H1 (cell line): ENCODE data around the gene ATG16L2. TPM values are rescaled to one million over a fixed set of nuclear protein-coding genes. Genes with fewer than 3 reads are reported as not detected.

ENCODE experiments used
- CTCF ChIA-PET: fragments of 300-600 bp; sonication (Branson Sonifier 250); formaldehyde crosslinking; loops from one replicate; lab custom pipeline; 2021; ENCODE audit not compliant: partially characterized antibody; lab: Charles Lee
- POLR2A ChIA-PET: fragments of 300-600 bp; sonication (Branson Sonifier 250); formaldehyde crosslinking; loops from one replicate; lab custom pipeline; 2021; ENCODE audit warnings: inconsistent platforms; ENCODE audit not compliant: partially characterized antibody; lab: Charles Lee
- DNase-seq, 2 experiments: peaks; one replicate each; pipeline versions ENCODE4 v3.0.0 to v3.0.0-alpha.2; 2010 to 2022; ENCODE audit warnings: low spot score in 2 of 2, low read depth in 1 of 2, mixed read lengths in 1 of 2
- FAIRE-seq: peaks from 2 replicates; lab custom pipeline; 2011; peaks lifted over from hg19 to GRCh38; lab: Jason Lieb, UNC
- H2AFZ ChIP-seq: 2 replicates; pipeline ENCODE4 v1.8.1; 2012; ENCODE audit warnings: low read length, inconsistent platforms
- H2AK5ac ChIP-seq: 2 replicates; pipeline ENCODE4 v1.6.1; 2013; ENCODE audit warnings: low read depth, low read length
- H2BK120ac ChIP-seq: replicated peaks from 2 replicates; pipeline ENCODE3; 2013; ENCODE audit warnings: low read depth, low read length, inconsistent platforms
- H2BK12ac ChIP-seq: 2 replicates; pipeline ENCODE4 v1.6.1; 2013; ENCODE audit warnings: low read depth, low read length
- H2BK15ac ChIP-seq: 2 replicates; pipeline ENCODE4 v1.6.1; 2013; ENCODE audit warnings: low read length
- H2BK20ac ChIP-seq: 2 replicates; pipeline ENCODE4 v1.6.1; 2013; ENCODE audit warnings: low read length
- H2BK5ac ChIP-seq: 2 replicates; pipeline ENCODE4 v1.6.1; 2013; ENCODE audit warnings: low read depth, low read length
- H3K14ac ChIP-seq: 2 replicates; pipeline ENCODE4 v1.6.1; 2013; ENCODE audit warnings: inconsistent platforms; ENCODE audit not compliant: insufficient read length
- H3K18ac ChIP-seq: 2 replicates; pipeline ENCODE4 v1.6.1; 2013; ENCODE audit warnings: low read length; ENCODE audit errors: extremely low read depth
- H3K23ac ChIP-seq: 2 replicates; pipeline ENCODE4 v1.6.1; 2013; ENCODE audit warnings: inconsistent platforms; ENCODE audit not compliant: insufficient read length
- H3K23me2 ChIP-seq: 2 replicates; pipeline ENCODE4 v1.6.1; 2013; ENCODE audit warnings: low read depth, low read length
- H3K27ac ChIP-seq: 2 replicates; pipeline ENCODE4 v1.6.1; 2011; ENCODE audit warnings: low read depth, low read length, inconsistent platforms
- H3K27me3 ChIP-seq, 4 experiments: replicated peaks in 1 of 4; 1 replicate in 1 of 4; 2 replicates in 3 of 4; pipeline versions ENCODE4 v1.6.1 to v1.8.1; 2011 to 2013; ENCODE audit warnings: low read length in 3 of 4, mild to moderate bottlenecking in 3 of 4, inconsistent platforms in 2 of 4, mixed read lengths in 2 of 4, moderate library complexity in 1 of 4; ENCODE audit not compliant: control insufficient read depth in 3 of 4, insufficient read depth in 3 of 4; ENCODE audit errors: extremely low read depth in 1 of 4
- H3K36me3 ChIP-seq, 4 experiments: 2 replicates each; pipeline versions ENCODE4 v1.6.1 to v1.8.1; 2011 to 2013; ENCODE audit warnings: mild to moderate bottlenecking in 4 of 4, low read length in 3 of 4, moderate library complexity in 2 of 4, control low read depth in 1 of 4, inconsistent platforms in 1 of 4; ENCODE audit not compliant: insufficient read depth in 4 of 4, control insufficient read depth in 2 of 4
- H3K4ac ChIP-seq: replicated peaks from 2 replicates; pipeline ENCODE3; 2013; ENCODE audit warnings: low read length, low read depth, mixed read lengths, inconsistent platforms; ENCODE audit not compliant: insufficient read length
- H3K4me1 ChIP-seq, 4 experiments: replicated peaks in 1 of 4; 1 replicate in 1 of 4; 2 replicates in 3 of 4; pipeline versions ENCODE4 v1.6.1 to v1.8.1; 2011 to 2013; ENCODE audit warnings: low read length in 3 of 4, inconsistent platforms in 2 of 4, mixed read lengths in 1 of 4; ENCODE audit not compliant: insufficient read depth in 4 of 4, control insufficient read depth in 3 of 4
- H3K4me2 ChIP-seq, 2 experiments: 2 replicates each; pipeline versions ENCODE4 v1.6.1 to v1.8.1; 2011 to 2013; ENCODE audit warnings: low read depth in 2 of 2, low read length in 2 of 2, control low read depth in 1 of 2, inconsistent platforms in 1 of 2, mild to moderate bottlenecking in 1 of 2; ENCODE audit not compliant: insufficient read depth in 1 of 2
- H3K4me3 ChIP-seq, 4 experiments: fragments of 200-600, 300-600 bp in 1 of 4; sonication (generic), shearing (Covaris generic), sonication (Bioruptor Twin) in 1 of 4; 2 replicates each; pipeline versions ENCODE4 v1.5.1 to v1.8.1; 2011 to 2016; ENCODE audit warnings: low read length in 4 of 4, low read depth in 3 of 4, control low read depth in 2 of 4, inconsistent platforms in 2 of 4, mild to moderate bottlenecking in 2 of 4, mixed read lengths in 1 of 4, moderate library complexity in 1 of 4; ENCODE audit not compliant: insufficient read depth in 2 of 4; ENCODE audit errors: extremely low read depth in 1 of 4
- H3K56ac ChIP-seq: replicated peaks from 2 replicates; pipeline ENCODE3; 2013; ENCODE audit warnings: low read depth, mild to moderate bottlenecking, mixed read lengths, low read length, inconsistent platforms; ENCODE audit not compliant: insufficient read length
- H3K79me1 ChIP-seq: 2 replicates; pipeline ENCODE4 v1.6.1; 2013; ENCODE audit warnings: low read depth, low read length, control low read depth
- H3K79me2 ChIP-seq, 2 experiments: 2 replicates each; pipeline versions ENCODE4 v1.6.1 to v1.8.1; 2012 to 2013; ENCODE audit warnings: low read length in 2 of 2, mild to moderate bottlenecking in 2 of 2, inconsistent platforms in 1 of 2; ENCODE audit not compliant: insufficient read depth in 2 of 2, control insufficient read depth in 1 of 2
- H3K9ac ChIP-seq, 4 experiments: replicated peaks in 1 of 4; 1 replicate in 1 of 4; 2 replicates in 3 of 4; pipeline versions ENCODE4 v1.6.1 to v1.8.1; 2011 to 2013; ENCODE audit warnings: low read depth in 3 of 4, low read length in 3 of 4, control low read depth in 2 of 4, mild to moderate bottlenecking in 2 of 4, moderate library complexity in 2 of 4, inconsistent platforms in 1 of 4; ENCODE audit errors: extremely low read depth in 1 of 4
- H3K9me3 ChIP-seq, 2 experiments: 2 replicates each; pipeline versions ENCODE4 v1.6.1 to v1.8.1; 2012 to 2013; ENCODE audit warnings: mild to moderate bottlenecking in 2 of 2, moderate library complexity in 2 of 2, control low read depth in 1 of 2, inconsistent platforms in 1 of 2, low read depth in 1 of 2, low read length in 1 of 2, mixed read lengths in 1 of 2; ENCODE audit not compliant: insufficient read depth in 2 of 2
- H4K20me1 ChIP-seq, 2 experiments: replicated peaks in 1 of 2; 2 replicates each; pipeline versions ENCODE3 to v1.8.1; 2011 to 2013; ENCODE audit warnings: inconsistent platforms in 2 of 2, low read length in 2 of 2, mild to moderate bottlenecking in 1 of 2; ENCODE audit not compliant: insufficient read depth in 2 of 2, control insufficient read depth in 1 of 2
- H4K5ac ChIP-seq: 2 replicates; pipeline ENCODE4 v1.6.1; 2013; ENCODE audit warnings: low read length, low read depth, mixed read lengths, inconsistent platforms; ENCODE audit not compliant: insufficient read length
- H4K8ac ChIP-seq: 2 replicates; pipeline ENCODE4 v1.8.0; 2013; ENCODE audit warnings: mild to moderate bottlenecking, moderate library complexity, low read length, inconsistent platforms; ENCODE audit not compliant: insufficient read depth; ENCODE audit errors: extremely low read depth
- H4K91ac ChIP-seq: replicated peaks from 2 replicates; pipeline ENCODE3; 2013; ENCODE audit warnings: low read length, mixed read lengths, inconsistent platforms; ENCODE audit not compliant: insufficient read length
- BRCA1 ChIP-seq: IDR thresholded peaks from 2 replicates; pipeline ENCODE4 v1.6.1; 2012; ENCODE audit warnings: low read depth, low read length, improper control_type of control experiment
- CHD1 ChIP-seq: IDR thresholded peaks from 2 replicates; pipeline ENCODE4 v1.6.1; 2012; ENCODE audit warnings: low read depth, low read length, improper control_type of control experiment
- WGBS, 2 experiments: shearing (Covaris generic) in 1 of 2; methylation state at CpG; one replicate each; pipeline versions ENCODE4 v1.1.6 to v1.1.7; 2013 to 2015; ENCODE audit warnings: low lambda C conversion rate in 2 of 2, mixed read lengths in 2 of 2, inconsistent platforms in 1 of 2, low coverage in 1 of 2, missing lambda C conversion rate in 1 of 2; ENCODE audit not compliant: insufficient replicate concordance in 2 of 2, insufficient coverage in 1 of 2, insufficient read length in 1 of 2; ENCODE audit errors: extremely low coverage in 1 of 2, missing lambda C conversion rate in 1 of 2; 5-methylcytosine and 5-hydroxymethylcytosine counted together
- polyA plus RNA-seq, 7 experiments: library from polyadenylated mRNA; depleted of rRNA in 3 of 7; stranded (reverse) in 5 of 7; unstranded in 2 of 7; fragments of >200 nt in 5 of 7; fragments of 200-250 nt in 2 of 7; gene quantifications; 1 replicate in 5 of 7; 2 replicates in 1 of 7; 4 replicates in 1 of 7; pipeline versions ENCODE4 v1.2.1 to v1.2.3, GENCODE V29; 2011 to 2013; ENCODE audit warnings: missing spikeins in 2 of 7, mixed read lengths in 2 of 7
- total RNA-seq: library from RNA; stranded (reverse); fragmentation: NEBNext Ultra II Directional; extraction: Animal tissue kit (Norgen Biotek cat#: 25700); gene quantifications from 2 replicates; pipeline ENCODE4 v1.2.1, GENCODE V29; 2021
- TF ChIP-seq, protein P1 (sequence below), 3 experiments: IDR thresholded peaks; 1 replicate in 2 of 3; 2 replicates in 1 of 3; pipeline versions ENCODE4 v1.5.1 to v1.6.1; 2011; ENCODE audit warnings: low read length in 3 of 3, mild to moderate bottlenecking in 3 of 3, inconsistent platforms in 2 of 3, low read depth in 1 of 3, moderate library complexity in 1 of 3; ENCODE audit not compliant: insufficient read depth in 1 of 3; ENCODE audit errors: control extremely low read depth in 1 of 3

The ATG16L2 gene
- total and polyA plus RNA-seq, 2 of the 8 experiments (the other 6 are each of a cell fraction or from before 2014, with no cell fraction given), result 11.0 to 18.5 TPM

GRCh38 chr11:72842653-72843330 is 28.6 kb downstream of the ATG16L2 start:
- H3K9me3 ChIP-seq, result no peaks in the 10 kb centered on the region
- H2BK120ac ChIP-seq, result no peak overlapping the region
- no peak overlapping the region for H2BK20ac ChIP-seq
- no peak overlapping the region for H4K8ac ChIP-seq
- H3K23ac ChIP-seq, result no peak overlapping the region
- no peak overlapping the region for H2BK5ac ChIP-seq
- no peak overlapping the region for H3K4me3 ChIP-seq
- H3K18ac ChIP-seq, result no peak overlapping the region
- H4K20me1 ChIP-seq, result no peaks in the 10 kb centered on the region
- no peak overlapping the region for H3K4ac ChIP-seq
- H3K14ac ChIP-seq, result no peak overlapping the region
- CTCF ChIA-PET, result interaction anchor here (2.7 kb wide), 1 partner anchor 11 kb away, joined by 34 read pairs; no protein-coding TSS in a partner anchor
- H3K23me2 ChIP-seq, result no peaks in the 10 kb centered on the region
- H3K56ac ChIP-seq, result no peak overlapping the region
- H3K79me1 ChIP-seq, result no peaks in the 10 kb centered on the region
- H3K79me2 ChIP-seq, result no peaks in the 10 kb centered on the region
- no peak overlapping the region for H3K9ac ChIP-seq
- no peaks in the 10 kb centered on the region for H3K27me3 ChIP-seq
- H3K4me2 ChIP-seq, result no peak overlapping the region
- H3K4me1 ChIP-seq, result no peaks in the 10 kb centered on the region
- no peak overlapping the region for H2AFZ ChIP-seq
- no peak overlapping the region for H4K5ac ChIP-seq
- no peak overlapping the region for H4K91ac ChIP-seq
- TF ChIP-seq CHD1 (no peak), BRCA1 (no peak)
- TF ChIP-seq, protein P1, sequence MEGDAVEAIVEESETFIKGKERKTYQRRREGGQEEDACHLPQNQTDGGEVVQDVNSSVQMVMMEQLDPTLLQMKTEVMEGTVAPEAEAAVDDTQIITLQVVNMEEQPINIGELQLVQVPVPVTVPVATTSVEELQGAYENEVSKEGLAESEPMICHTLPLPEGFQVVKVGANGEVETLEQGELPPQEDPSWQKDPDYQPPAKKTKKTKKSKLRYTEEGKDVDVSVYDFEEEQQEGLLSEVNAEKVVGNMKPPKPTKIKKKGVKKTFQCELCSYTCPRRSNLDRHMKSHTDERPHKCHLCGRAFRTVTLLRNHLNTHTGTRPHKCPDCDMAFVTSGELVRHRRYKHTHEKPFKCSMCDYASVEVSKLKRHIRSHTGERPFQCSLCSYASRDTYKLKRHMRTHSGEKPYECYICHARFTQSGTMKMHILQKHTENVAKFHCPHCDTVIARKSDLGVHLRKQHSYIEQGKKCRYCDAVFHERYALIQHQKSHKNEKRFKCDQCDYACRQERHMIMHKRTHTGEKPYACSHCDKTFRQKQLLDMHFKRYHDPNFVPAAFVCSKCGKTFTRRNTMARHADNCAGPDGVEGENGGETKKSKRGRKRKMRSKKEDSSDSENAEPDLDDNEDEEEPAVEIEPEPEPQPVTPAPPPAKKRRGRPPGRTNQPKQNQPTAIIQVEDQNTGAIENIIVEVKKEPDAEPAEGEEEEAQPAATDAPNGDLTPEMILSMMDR (IDR thresholded peaks at IDR 0.05; ENCODE audit: control extremely low read depth in 1 of 3, insufficient read depth in 1 of 3, low read depth in 1 of 3, low read length in 3 of 3), result no peak
- H2AK5ac ChIP-seq, result no peak overlapping the region
- no peak for DNase-seq
- no peak for FAIRE-seq
- H2BK12ac ChIP-seq, result no peak overlapping the region
- POLR2A ChIA-PET, result no interaction called here
- H3K36me3 ChIP-seq, result no peaks in the 10 kb centered on the region
- H2BK15ac ChIP-seq, result no peak overlapping the region
- no peak overlapping the region for H3K27ac ChIP-seq
- 87% methylated on average over 14 of the region's 14 CpGs; no CpG with 5 or more reads in 1 of the 2 experiments for WGBS, 2 experiments
